H1 (cell line): Measurements from ENCODE around the gene VPS13D. TPM values are rescaled to one million over a fixed set of nuclear protein-coding genes. Genes with fewer than 3 reads are reported as not detected.

Experiments
- CTCF ChIA-PET: fragments of 300-600 bp; sonication (Branson Sonifier 250); formaldehyde crosslinking; loops from one replicate; lab custom pipeline; 2021; ENCODE audit not compliant: partially characterized antibody; lab: Charles Lee
- POLR2A ChIA-PET: fragments of 300-600 bp; sonication (Branson Sonifier 250); formaldehyde crosslinking; loops from one replicate; lab custom pipeline; 2021; ENCODE audit warnings: inconsistent platforms; ENCODE audit not compliant: partially characterized antibody; lab: Charles Lee
- DNase-seq, 2 experiments: peaks; one replicate each; pipeline versions ENCODE4 v3.0.0 to v3.0.0-alpha.2; 2010 to 2022; ENCODE audit warnings: low spot score in 2 of 2, low read depth in 1 of 2, mixed read lengths in 1 of 2
- FAIRE-seq: peaks from 2 replicates; lab custom pipeline; 2011; peaks lifted over from hg19 to GRCh38; lab: Jason Lieb, UNC
- H2AFZ ChIP-seq: 2 replicates; pipeline ENCODE4 v1.8.1; 2012; ENCODE audit warnings: low read length, inconsistent platforms
- H2AK5ac ChIP-seq: 2 replicates; pipeline ENCODE4 v1.6.1; 2013; ENCODE audit warnings: low read depth, low read length
- H2BK120ac ChIP-seq: replicated peaks from 2 replicates; pipeline ENCODE3; 2013; ENCODE audit warnings: low read depth, low read length, inconsistent platforms
- H2BK12ac ChIP-seq: 2 replicates; pipeline ENCODE4 v1.6.1; 2013; ENCODE audit warnings: low read depth, low read length
- H2BK15ac ChIP-seq: 2 replicates; pipeline ENCODE4 v1.6.1; 2013; ENCODE audit warnings: low read length
- H2BK20ac ChIP-seq: 2 replicates; pipeline ENCODE4 v1.6.1; 2013; ENCODE audit warnings: low read length
- H2BK5ac ChIP-seq: 2 replicates; pipeline ENCODE4 v1.6.1; 2013; ENCODE audit warnings: low read depth, low read length
- H3K14ac ChIP-seq: 2 replicates; pipeline ENCODE4 v1.6.1; 2013; ENCODE audit warnings: inconsistent platforms; ENCODE audit not compliant: insufficient read length
- H3K18ac ChIP-seq: 2 replicates; pipeline ENCODE4 v1.6.1; 2013; ENCODE audit warnings: low read length; ENCODE audit errors: extremely low read depth
- H3K23ac ChIP-seq: 2 replicates; pipeline ENCODE4 v1.6.1; 2013; ENCODE audit warnings: inconsistent platforms; ENCODE audit not compliant: insufficient read length
- H3K23me2 ChIP-seq: 2 replicates; pipeline ENCODE4 v1.6.1; 2013; ENCODE audit warnings: low read depth, low read length
- H3K27ac ChIP-seq: 2 replicates; pipeline ENCODE4 v1.6.1; 2011; ENCODE audit warnings: low read depth, low read length, inconsistent platforms
- H3K27me3 ChIP-seq, 4 experiments: replicated peaks in 1 of 4; 1 replicate in 1 of 4; 2 replicates in 3 of 4; pipeline versions ENCODE4 v1.6.1 to v1.8.1; 2011 to 2013; ENCODE audit warnings: low read length in 3 of 4, mild to moderate bottlenecking in 3 of 4, inconsistent platforms in 2 of 4, mixed read lengths in 2 of 4, moderate library complexity in 1 of 4; ENCODE audit not compliant: control insufficient read depth in 3 of 4, insufficient read depth in 3 of 4; ENCODE audit errors: extremely low read depth in 1 of 4
- H3K36me3 ChIP-seq, 4 experiments: 2 replicates each; pipeline versions ENCODE4 v1.6.1 to v1.8.1; 2011 to 2013; ENCODE audit warnings: mild to moderate bottlenecking in 4 of 4, low read length in 3 of 4, moderate library complexity in 2 of 4, control low read depth in 1 of 4, inconsistent platforms in 1 of 4; ENCODE audit not compliant: insufficient read depth in 4 of 4, control insufficient read depth in 2 of 4
- H3K4ac ChIP-seq: replicated peaks from 2 replicates; pipeline ENCODE3; 2013; ENCODE audit warnings: low read length, low read depth, mixed read lengths, inconsistent platforms; ENCODE audit not compliant: insufficient read length
- H3K4me1 ChIP-seq, 4 experiments: replicated peaks in 1 of 4; 1 replicate in 1 of 4; 2 replicates in 3 of 4; pipeline versions ENCODE4 v1.6.1 to v1.8.1; 2011 to 2013; ENCODE audit warnings: low read length in 3 of 4, inconsistent platforms in 2 of 4, mixed read lengths in 1 of 4; ENCODE audit not compliant: insufficient read depth in 4 of 4, control insufficient read depth in 3 of 4
- H3K4me2 ChIP-seq, 2 experiments: 2 replicates each; pipeline versions ENCODE4 v1.6.1 to v1.8.1; 2011 to 2013; ENCODE audit warnings: low read depth in 2 of 2, low read length in 2 of 2, control low read depth in 1 of 2, inconsistent platforms in 1 of 2, mild to moderate bottlenecking in 1 of 2; ENCODE audit not compliant: insufficient read depth in 1 of 2
- H3K4me3 ChIP-seq, 4 experiments: fragments of 200-600, 300-600 bp in 1 of 4; sonication (generic), shearing (Covaris generic), sonication (Bioruptor Twin) in 1 of 4; 2 replicates each; pipeline versions ENCODE4 v1.5.1 to v1.8.1; 2011 to 2016; ENCODE audit warnings: low read length in 4 of 4, low read depth in 3 of 4, control low read depth in 2 of 4, inconsistent platforms in 2 of 4, mild to moderate bottlenecking in 2 of 4, mixed read lengths in 1 of 4, moderate library complexity in 1 of 4; ENCODE audit not compliant: insufficient read depth in 2 of 4; ENCODE audit errors: extremely low read depth in 1 of 4
- H3K56ac ChIP-seq: replicated peaks from 2 replicates; pipeline ENCODE3; 2013; ENCODE audit warnings: low read depth, mild to moderate bottlenecking, mixed read lengths, low read length, inconsistent platforms; ENCODE audit not compliant: insufficient read length
- H3K79me1 ChIP-seq: 2 replicates; pipeline ENCODE4 v1.6.1; 2013; ENCODE audit warnings: low read depth, low read length, control low read depth
- H3K79me2 ChIP-seq, 2 experiments: 2 replicates each; pipeline versions ENCODE4 v1.6.1 to v1.8.1; 2012 to 2013; ENCODE audit warnings: low read length in 2 of 2, mild to moderate bottlenecking in 2 of 2, inconsistent platforms in 1 of 2; ENCODE audit not compliant: insufficient read depth in 2 of 2, control insufficient read depth in 1 of 2
- H3K9ac ChIP-seq, 4 experiments: replicated peaks in 1 of 4; 1 replicate in 1 of 4; 2 replicates in 3 of 4; pipeline versions ENCODE4 v1.6.1 to v1.8.1; 2011 to 2013; ENCODE audit warnings: low read depth in 3 of 4, low read length in 3 of 4, control low read depth in 2 of 4, mild to moderate bottlenecking in 2 of 4, moderate library complexity in 2 of 4, inconsistent platforms in 1 of 4; ENCODE audit errors: extremely low read depth in 1 of 4
- H3K9me3 ChIP-seq, 2 experiments: 2 replicates each; pipeline versions ENCODE4 v1.6.1 to v1.8.1; 2012 to 2013; ENCODE audit warnings: mild to moderate bottlenecking in 2 of 2, moderate library complexity in 2 of 2, control low read depth in 1 of 2, inconsistent platforms in 1 of 2, low read depth in 1 of 2, low read length in 1 of 2, mixed read lengths in 1 of 2; ENCODE audit not compliant: insufficient read depth in 2 of 2
- H4K20me1 ChIP-seq, 2 experiments: replicated peaks in 1 of 2; 2 replicates each; pipeline versions ENCODE3 to v1.8.1; 2011 to 2013; ENCODE audit warnings: inconsistent platforms in 2 of 2, low read length in 2 of 2, mild to moderate bottlenecking in 1 of 2; ENCODE audit not compliant: insufficient read depth in 2 of 2, control insufficient read depth in 1 of 2
- H4K5ac ChIP-seq: 2 replicates; pipeline ENCODE4 v1.6.1; 2013; ENCODE audit warnings: low read length, low read depth, mixed read lengths, inconsistent platforms; ENCODE audit not compliant: insufficient read length
- H4K8ac ChIP-seq: 2 replicates; pipeline ENCODE4 v1.8.0; 2013; ENCODE audit warnings: mild to moderate bottlenecking, moderate library complexity, low read length, inconsistent platforms; ENCODE audit not compliant: insufficient read depth; ENCODE audit errors: extremely low read depth
- H4K91ac ChIP-seq: replicated peaks from 2 replicates; pipeline ENCODE3; 2013; ENCODE audit warnings: low read length, mixed read lengths, inconsistent platforms; ENCODE audit not compliant: insufficient read length
- EZH2 ChIP-seq: fragments of 200-600 bp; sonication (generic); IDR thresholded peaks from 2 replicates; pipeline ENCODE4 v1.7.1; 2012; ENCODE audit warnings: low read depth, mild to moderate bottlenecking, moderate library complexity, low read length, inconsistent platforms; ENCODE audit not compliant: severe bottlenecking
- NRF1 ChIP-seq: IDR thresholded peaks from 2 replicates; pipeline ENCODE4 v1.6.1; 2011; ENCODE audit warnings: mild to moderate bottlenecking, low read depth, low read length, improper control_type of control experiment
- WGBS, 2 experiments: shearing (Covaris generic) in 1 of 2; methylation state at CpG; one replicate each; pipeline versions ENCODE4 v1.1.6 to v1.1.7; 2013 to 2015; ENCODE audit warnings: low lambda C conversion rate in 2 of 2, mixed read lengths in 2 of 2, inconsistent platforms in 1 of 2, low coverage in 1 of 2, missing lambda C conversion rate in 1 of 2; ENCODE audit not compliant: insufficient replicate concordance in 2 of 2, insufficient coverage in 1 of 2, insufficient read length in 1 of 2; ENCODE audit errors: extremely low coverage in 1 of 2, missing lambda C conversion rate in 1 of 2; 5-methylcytosine and 5-hydroxymethylcytosine counted together
- polyA plus RNA-seq, 7 experiments: library from polyadenylated mRNA; depleted of rRNA in 3 of 7; stranded (reverse) in 5 of 7; unstranded in 2 of 7; fragments of >200 nt in 5 of 7; fragments of 200-250 nt in 2 of 7; gene quantifications; 1 replicate in 5 of 7; 2 replicates in 1 of 7; 4 replicates in 1 of 7; pipeline versions ENCODE4 v1.2.1 to v1.2.3, GENCODE V29; 2011 to 2013; ENCODE audit warnings: missing spikeins in 2 of 7, mixed read lengths in 2 of 7
- total RNA-seq: library from RNA; stranded (reverse); fragmentation: NEBNext Ultra II Directional; extraction: Animal tissue kit (Norgen Biotek cat#: 25700); gene quantifications from 2 replicates; pipeline ENCODE4 v1.2.1, GENCODE V29; 2021
- TF ChIP-seq, protein P1 (sequence below): IDR thresholded peaks from 2 replicates; pipeline ENCODE4 v1.6.1; 2012; ENCODE audit warnings: inconsistent platforms

VPS13D gene
- total and polyA plus RNA-seq, 2 of the 8 experiments (the other 6 are each of a cell fraction or from before 2014, with no cell fraction given): 10.9 to 31.2 TPM

DNA sequence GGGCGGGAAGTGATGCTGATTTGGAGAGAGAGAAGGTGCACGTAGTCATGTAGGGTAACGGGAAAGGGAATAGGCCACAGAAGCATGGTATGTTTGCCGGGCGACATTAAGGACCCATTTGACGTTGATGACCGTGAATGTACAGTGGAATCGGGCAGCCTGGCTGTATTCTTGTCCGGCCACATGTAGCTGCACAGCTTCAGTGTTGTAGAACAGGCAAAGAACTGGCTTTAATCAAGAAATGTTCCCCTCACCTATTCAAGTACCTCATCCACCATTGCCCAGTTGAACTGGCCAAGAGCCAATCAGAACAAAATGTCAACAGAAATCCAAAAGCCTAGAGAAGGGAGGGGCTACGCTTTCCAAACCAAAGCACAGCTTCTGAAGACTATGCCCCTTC is 283.4 kb downstream of the VPS13D start:
- no peak overlapping the region for H3K23ac ChIP-seq
- H2BK12ac ChIP-seq: no peak overlapping the region
- ChIA-PET CTCF (interaction anchor here (1.2 to 1.5 kb wide), 3 partner anchors 28 to 146 kb away, joined by 3 to 4 read pairs (median 3); no protein-coding TSS in a partner anchor), POLR2A (interaction anchor here (0.9 to 1.1 kb wide), 2 partner anchors 17 to 105 kb away, joined by 3 to 4 read pairs; no protein-coding TSS in a partner anchor)
- no peak overlapping the region for H2AK5ac ChIP-seq
- H3K79me1 ChIP-seq: no peaks in the 10 kb centered on the region
- TF ChIP-seq EZH2 (no peak), NRF1 (no peak)
- TF ChIP-seq, protein P1, sequence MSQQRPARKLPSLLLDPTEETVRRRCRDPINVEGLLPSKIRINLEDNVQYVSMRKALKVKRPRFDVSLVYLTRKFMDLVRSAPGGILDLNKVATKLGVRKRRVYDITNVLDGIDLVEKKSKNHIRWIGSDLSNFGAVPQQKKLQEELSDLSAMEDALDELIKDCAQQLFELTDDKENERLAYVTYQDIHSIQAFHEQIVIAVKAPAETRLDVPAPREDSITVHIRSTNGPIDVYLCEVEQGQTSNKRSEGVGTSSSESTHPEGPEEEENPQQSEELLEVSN: no peak
- H3K27me3 ChIP-seq: no peaks in the 10 kb centered on the region
- H3K56ac ChIP-seq: no peak overlapping the region
- H3K23me2 ChIP-seq: no peaks in the 10 kb centered on the region
- no peak overlapping the region for H4K5ac ChIP-seq
- no peak overlapping the region for H3K9ac ChIP-seq
- no peak overlapping the region for H3K18ac ChIP-seq
- no peak for DNase-seq
- H4K20me1 ChIP-seq: no peaks in the 10 kb centered on the region
- no peak overlapping the region for H2BK5ac ChIP-seq
- H3K4me2 ChIP-seq: no peak overlapping the region
- FAIRE-seq: no peak
- no peak overlapping the region for H4K8ac ChIP-seq
- H2BK120ac ChIP-seq: no peak overlapping the region
- H4K91ac ChIP-seq: no peak overlapping the region
- no peak overlapping the region for H3K4ac ChIP-seq
- peaks cover 0 to 10% (median 9%) of the 10 kb centered on the region in 4 experiments; a peak in 6 of 7 replicates for H3K4me1 ChIP-seq
- H3K27ac ChIP-seq: no peak overlapping the region
- no peak overlapping the region for H3K14ac ChIP-seq
- H2AFZ ChIP-seq: no peak overlapping the region
- 92% methylated on average over 10 of the region's 10 CpGs; no CpG with 5 or more reads in 1 of the 2 experiments for WGBS, 2 experiments
- H3K9me3 ChIP-seq: no peaks in the 10 kb centered on the region
- no peak overlapping the region for H2BK15ac ChIP-seq
- no peak overlapping the region for H2BK20ac ChIP-seq
- no peak overlapping the region for H3K4me3 ChIP-seq
- H3K36me3 ChIP-seq: no peaks in the 10 kb centered on the region
- no peaks in the 10 kb centered on the region for H3K79me2 ChIP-seq
